OCI-LY7 (cell line): ENCODE results near the gene RMI2.
A peak's percentile ranks its signal among the peaks of the same experiment; 100 is the strongest.

ENCODE experiments used
- EZH2phosphoT487 ChIP-seq: fragments of 200-600 bp; sonication (generic); IDR thresholded peaks from 2 replicates; pipeline ENCODE4 v1.6.1; 2018; ENCODE audit warnings: low read depth, borderline replicate concordance, mild to moderate bottlenecking, mixed run types, antibody characterized with exemption, low read length, moderate library complexity, mixed read lengths
- TF ChIP-seq, protein P1 (sequence below): fragments of 200-600 bp; sonication (generic); conservative IDR thresholded peaks from 2 replicates; pipeline ENCODE4 v1.5.1; 2014; ENCODE audit warnings: mild to moderate bottlenecking, antibody characterized with exemption, low read length, moderate library complexity, mixed read lengths

- TF ChIP-seq EZH2phosphoT487 = no peak
- TF ChIP-seq, protein P1, sequence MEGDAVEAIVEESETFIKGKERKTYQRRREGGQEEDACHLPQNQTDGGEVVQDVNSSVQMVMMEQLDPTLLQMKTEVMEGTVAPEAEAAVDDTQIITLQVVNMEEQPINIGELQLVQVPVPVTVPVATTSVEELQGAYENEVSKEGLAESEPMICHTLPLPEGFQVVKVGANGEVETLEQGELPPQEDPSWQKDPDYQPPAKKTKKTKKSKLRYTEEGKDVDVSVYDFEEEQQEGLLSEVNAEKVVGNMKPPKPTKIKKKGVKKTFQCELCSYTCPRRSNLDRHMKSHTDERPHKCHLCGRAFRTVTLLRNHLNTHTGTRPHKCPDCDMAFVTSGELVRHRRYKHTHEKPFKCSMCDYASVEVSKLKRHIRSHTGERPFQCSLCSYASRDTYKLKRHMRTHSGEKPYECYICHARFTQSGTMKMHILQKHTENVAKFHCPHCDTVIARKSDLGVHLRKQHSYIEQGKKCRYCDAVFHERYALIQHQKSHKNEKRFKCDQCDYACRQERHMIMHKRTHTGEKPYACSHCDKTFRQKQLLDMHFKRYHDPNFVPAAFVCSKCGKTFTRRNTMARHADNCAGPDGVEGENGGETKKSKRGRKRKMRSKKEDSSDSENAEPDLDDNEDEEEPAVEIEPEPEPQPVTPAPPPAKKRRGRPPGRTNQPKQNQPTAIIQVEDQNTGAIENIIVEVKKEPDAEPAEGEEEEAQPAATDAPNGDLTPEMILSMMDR = peak; percentile 59; the same call in 1 of the 2 replicates
These were observed 27.0 kb downstream of the RMI2 start for GRCh38 chr16:11372073-11372828.
